Liver (tissue), 3 donors: ENCODE data around the gene NTF4.

Experiments
- JUND ChIP-seq, 2 donors: IDR thresholded peaks; 2 replicates each; pipeline ENCODE4 v1.6.1; 2016; ENCODE audit warnings: antibody characterized with exemption in 2 of 2
- SP1 ChIP-seq: IDR thresholded peaks from 2 replicates; pipeline ENCODE4 v1.6.1; 2018; ENCODE audit warnings: antibody characterized with exemption, mild to moderate bottlenecking
- TF ChIP-seq, protein P1 (sequence below): fragments of 150-350 bp; IDR thresholded peaks from 2 replicates; pipeline ENCODE4 v1.5.1; 2017; ENCODE audit warnings: improper control_type of control experiment, low read depth, low read length; ENCODE audit not compliant: missing input control
- TF ChIP-seq, protein P2 (sequence below): IDR thresholded peaks from 2 replicates; pipeline ENCODE4 v1.6.1; 2016; ENCODE audit warnings: antibody characterized with exemption
- donor health status: healthy.
- donor health status: healthy.

DNA sequence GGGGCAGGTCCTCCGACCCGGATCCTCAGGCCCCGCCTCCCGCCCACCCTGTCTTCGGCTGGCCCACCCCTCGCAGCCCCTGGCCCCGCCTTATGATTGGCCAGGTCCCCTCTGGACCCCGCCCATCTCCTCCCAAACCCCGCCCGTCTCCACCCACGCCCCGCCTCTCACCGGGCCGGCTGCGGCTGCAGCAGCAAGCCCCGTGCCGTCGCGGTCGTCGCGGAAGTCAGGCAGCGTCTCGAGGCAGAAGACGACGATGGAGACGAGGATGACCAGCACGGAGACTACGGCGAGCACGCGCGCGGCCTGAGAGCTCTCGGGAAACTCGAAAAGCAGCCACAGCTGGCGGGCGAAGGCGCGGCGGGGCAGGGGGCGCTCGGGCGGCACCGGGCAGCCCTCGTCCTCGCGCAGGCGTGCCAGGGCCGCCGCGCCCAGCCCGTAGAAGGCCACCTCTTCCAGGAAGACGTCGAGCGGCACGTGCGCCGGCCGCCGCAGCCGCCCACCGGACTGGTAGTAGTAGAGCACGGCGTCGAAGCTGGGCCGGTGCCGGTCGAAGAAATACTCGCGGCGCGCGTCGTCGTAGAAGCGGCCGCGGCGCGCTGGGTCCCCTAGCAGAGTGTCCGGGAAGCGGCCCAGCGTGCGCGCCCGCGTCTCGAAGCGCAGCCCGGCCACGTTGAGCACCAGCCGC is 7.4 kb upstream of the NTF4 start:
- TF ChIP-seq, protein P1, sequence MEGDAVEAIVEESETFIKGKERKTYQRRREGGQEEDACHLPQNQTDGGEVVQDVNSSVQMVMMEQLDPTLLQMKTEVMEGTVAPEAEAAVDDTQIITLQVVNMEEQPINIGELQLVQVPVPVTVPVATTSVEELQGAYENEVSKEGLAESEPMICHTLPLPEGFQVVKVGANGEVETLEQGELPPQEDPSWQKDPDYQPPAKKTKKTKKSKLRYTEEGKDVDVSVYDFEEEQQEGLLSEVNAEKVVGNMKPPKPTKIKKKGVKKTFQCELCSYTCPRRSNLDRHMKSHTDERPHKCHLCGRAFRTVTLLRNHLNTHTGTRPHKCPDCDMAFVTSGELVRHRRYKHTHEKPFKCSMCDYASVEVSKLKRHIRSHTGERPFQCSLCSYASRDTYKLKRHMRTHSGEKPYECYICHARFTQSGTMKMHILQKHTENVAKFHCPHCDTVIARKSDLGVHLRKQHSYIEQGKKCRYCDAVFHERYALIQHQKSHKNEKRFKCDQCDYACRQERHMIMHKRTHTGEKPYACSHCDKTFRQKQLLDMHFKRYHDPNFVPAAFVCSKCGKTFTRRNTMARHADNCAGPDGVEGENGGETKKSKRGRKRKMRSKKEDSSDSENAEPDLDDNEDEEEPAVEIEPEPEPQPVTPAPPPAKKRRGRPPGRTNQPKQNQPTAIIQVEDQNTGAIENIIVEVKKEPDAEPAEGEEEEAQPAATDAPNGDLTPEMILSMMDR = no peak
- TF ChIP-seq, protein P2, sequence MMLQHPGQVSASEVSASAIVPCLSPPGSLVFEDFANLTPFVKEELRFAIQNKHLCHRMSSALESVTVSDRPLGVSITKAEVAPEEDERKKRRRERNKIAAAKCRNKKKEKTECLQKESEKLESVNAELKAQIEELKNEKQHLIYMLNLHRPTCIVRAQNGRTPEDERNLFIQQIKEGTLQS = no peak
- no peak for TF ChIP-seq SP1
- no peak for TF ChIP-seq JUND (IDR thresholded peaks at IDR 0.05)
